GF-D8 (cell line): Measurements from ENCODE around the gene SH3RF1.

Source experiments
- DNase-seq: peaks from one replicate; lab custom pipeline; 2025; lab: John Stamatoyannopoulos, UW

The SH3RF1 gene

DNA sequence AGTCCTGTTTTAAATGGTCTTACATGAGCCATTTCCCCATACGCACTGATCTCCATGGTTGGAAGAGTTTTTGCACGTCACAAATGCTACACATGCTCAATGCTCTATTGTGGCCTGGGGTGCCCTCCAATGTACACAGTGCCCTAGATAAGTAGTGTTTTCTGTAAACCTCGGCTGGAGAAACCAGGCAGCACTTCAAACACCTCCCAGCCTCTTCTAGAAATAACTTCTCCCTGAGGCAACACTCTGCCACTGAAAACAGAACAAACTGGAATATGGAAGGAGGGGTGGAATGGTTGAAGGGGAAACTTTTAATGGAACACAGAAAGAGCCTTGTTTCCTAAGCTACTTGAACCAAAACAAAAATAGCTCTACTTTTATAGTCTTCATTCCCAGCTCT is 136.8 kb downstream of the SH3RF1 start:
- no peak for DNase-seq

- DNase-seq: no peak
Observed at GRCh38 chr4:169132561-169133305, 138.0 kb downstream of the SH3RF1 start.

- no peak for DNase-seq
Observed at GRCh38 chr4:169131556-169132208, 139.1 kb downstream of the SH3RF1 start.

GRCh38 chr4:169128902-169129301 is 141.9 kb downstream of the SH3RF1 start:
- no peak for DNase-seq

DNA sequence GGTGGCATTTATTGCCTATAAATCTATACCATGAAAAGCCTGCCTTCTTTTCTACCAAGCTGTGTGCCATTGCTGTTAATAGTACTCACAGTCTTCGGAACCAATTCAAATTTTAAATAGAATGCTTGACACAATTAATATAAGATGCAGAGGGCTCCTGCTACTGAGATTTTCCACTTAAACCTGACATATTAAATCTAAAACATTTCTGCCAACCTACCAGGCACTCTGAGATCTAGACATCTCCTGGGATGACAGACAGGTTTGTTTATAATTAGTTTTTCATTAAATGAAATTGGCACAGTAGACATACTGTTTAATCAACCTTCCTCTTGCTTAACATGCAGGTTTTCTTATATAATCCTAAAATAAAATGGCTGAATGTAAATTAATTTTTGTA is 143.4 kb downstream of the SH3RF1 start:
- DNase-seq: no peak

DNA sequence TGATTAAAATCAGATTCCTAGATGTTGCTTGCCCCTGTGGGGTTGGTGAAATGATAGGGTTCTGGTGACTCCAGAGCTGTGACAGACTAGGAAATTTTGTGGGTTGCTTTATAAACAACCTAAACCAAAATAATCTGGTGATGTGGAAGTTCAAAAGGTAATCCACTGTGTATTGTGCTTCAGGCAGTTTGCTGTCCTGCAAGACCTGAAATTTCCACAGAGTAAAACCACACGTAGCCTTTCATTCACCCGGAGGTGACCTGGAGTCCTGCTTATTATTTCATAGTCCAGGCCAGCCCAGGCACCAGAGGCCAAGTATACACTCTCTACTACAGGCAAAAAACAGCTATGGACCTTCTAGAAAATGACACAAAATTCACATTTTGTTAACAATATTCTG is 146.1 kb downstream of the SH3RF1 start:
- DNase-seq: no peak

DNA sequence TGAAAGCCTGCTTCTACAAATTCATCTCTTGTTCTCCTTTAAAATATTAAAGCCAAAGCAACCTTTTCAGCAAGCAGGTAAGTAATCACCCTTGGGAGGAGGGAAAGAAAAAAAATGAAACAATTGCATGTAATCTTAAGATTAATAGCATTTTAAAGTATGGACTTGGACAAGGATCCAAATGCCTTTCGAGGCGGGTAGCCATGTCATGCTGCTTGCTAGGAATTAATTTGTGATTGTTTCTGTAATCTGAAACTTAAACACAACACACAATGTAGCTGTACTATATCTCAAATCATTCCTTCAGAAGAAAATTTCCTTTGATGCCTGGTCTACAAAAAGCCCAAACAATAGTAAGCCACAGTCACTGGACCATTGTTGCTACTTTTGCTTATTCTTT is 148.3 kb downstream of the SH3RF1 start:
- DNase-seq: no peak

DNA sequence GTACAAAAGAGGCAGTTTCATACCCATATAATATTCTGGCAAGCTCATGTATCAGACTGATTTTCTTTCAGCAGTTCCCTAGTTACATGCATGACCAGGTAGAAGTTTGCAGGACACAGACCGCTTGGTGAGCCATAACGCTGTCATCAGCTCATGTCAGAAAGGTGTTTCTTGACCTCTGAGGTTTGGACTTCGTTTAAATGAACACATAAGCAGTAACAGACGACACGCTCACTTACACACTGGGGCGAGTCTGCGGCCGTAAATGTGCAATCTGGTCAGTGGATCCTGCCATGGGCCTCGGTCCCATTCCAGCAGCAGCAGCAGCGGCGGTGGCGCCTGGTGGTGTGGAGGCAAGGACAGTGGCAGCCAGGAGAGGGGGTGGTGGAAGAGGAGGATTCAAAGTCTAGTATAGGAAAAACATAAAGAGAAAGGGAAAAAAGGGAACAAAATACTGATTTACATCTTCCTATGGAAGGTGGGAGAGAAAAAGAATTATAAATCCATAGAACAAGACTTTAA is 148.8 kb downstream of the SH3RF1 start:
- DNase-seq: no peak

DNA sequence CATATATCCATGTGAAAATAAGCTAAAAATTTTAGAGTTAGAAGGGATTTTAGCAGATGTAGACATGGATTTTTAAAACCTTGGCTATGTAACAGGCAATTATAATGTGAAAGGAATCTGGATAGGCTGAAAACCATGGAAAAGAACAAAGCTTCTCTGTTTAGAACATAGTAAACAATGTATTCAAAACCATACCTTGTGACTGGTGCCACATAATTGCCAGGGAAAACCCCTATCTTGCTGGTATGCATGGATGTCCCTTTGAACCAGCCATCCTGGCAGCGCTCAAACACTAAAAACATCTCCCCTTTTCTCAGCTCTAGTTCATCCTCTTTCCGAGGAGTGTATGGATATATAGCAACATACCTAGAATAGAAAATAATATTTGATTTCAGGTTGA is 150.1 kb downstream of the SH3RF1 start:
- no peak for DNase-seq

DNA sequence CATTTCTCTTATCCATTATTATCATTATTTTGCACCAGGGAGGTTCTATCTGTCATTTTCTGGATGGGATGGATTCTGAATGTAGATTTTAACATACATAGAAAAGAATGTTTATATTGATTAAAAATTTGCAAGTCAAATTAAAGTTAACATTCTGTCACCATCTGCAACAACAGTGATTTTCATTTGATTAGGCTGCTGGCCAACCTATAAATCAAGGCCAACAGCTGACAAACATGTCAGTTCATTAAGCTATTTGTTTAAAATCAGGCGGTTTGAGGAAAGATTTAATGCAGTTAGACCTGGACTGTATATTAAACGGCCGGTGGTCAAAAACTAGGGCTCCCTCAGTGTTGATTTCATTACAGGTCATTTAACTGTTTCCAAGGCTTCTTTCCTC is 151.2 kb downstream of the SH3RF1 start:
- DNase-seq: no peak

GRCh38 chr4:169117591-169118081 is 153.1 kb downstream of the SH3RF1 start:
- DNase-seq: no peak

DNA sequence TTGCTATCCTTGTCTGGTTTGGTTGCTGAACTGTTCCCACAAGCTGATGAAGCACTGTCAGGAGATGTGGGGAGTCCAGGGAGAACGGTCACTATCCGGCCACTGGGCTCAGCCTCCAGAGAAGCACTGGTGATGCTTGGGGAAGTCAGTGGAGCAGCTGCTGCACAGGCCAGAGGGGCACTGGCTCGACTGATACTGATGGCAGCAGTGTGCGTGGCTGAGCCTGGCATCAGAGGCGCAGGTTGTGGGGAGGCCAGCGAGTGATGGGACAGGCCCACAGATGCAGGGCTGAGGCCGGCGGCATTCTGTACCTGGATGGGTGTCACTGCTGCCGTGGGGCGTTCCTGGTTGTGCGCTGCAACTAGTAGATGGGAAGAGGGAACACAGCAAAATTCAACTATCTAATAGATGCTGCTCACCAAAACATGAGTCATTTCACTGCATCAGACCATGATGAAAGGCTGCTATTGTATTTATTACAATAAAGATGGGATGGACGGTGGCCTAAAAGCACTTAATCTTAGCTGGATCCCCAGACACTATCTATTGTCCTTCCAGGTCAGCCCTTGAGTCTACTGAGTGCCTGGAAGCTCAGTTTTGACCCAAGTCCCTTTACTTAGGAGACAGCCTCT is 154.4 kb downstream of the SH3RF1 start:
- no peak for DNase-seq

- no peak for DNase-seq
Observed at GRCh38 chr4:169115897-169116254, 154.9 kb downstream of the SH3RF1 start.

DNA sequence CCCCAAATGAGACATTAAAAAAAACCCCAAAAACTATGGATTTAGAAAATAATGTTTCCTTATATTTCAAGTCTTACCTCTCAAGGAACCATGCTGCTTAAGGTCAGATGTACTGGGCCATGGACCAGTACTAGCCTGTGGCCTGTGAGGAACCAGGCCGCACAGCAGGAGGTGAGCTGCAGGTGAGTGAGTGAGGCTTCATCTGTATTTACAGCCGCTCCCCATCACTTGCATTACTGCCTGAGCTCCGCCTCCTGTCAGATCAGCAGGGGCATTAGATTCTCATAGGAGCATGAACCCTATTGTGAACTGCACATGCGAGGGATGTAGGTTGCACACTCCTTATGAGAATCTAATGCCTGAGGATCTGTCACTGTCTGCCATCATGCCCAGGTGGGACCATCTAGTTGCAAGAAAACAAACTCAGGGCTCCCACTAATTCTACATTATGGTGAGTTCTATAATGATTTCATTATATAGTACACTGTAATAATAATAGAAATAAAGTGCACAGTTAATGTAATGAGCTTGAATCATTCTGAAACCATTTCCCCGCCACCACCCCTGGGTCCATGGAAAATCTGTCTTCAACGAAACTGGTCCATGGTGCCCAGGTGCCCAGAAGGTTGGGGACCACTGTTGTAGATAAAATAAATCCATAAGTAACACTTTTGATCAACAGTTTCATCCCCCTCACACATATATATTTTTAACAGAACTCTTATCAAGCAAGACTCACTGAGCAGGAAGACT is 155.4 kb downstream of the SH3RF1 start:
- DNase-seq: no peak

- DNase-seq: no peak
Observed at GRCh38 chr4:169114341-169114974, 156.3 kb downstream of the SH3RF1 start.

DNA sequence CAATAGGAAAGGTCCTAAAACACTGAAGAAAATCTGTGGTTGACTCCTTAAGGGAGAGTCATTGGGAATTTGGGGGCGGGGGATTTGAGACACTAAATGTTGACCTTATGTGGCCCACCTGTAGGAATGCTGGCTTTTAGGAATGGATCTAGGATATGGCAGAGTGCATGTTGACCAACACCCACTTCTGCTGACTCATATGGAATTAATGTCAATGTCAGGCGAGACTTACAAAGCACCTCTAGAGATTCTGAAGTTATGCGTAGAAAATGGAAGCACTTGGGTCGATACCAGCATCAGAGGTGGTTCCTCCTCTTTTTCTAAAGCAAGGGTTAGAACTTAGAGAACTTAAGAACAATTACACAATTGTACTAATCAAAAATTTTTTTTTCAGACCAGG is 160.1 kb downstream of the SH3RF1 start:
- no peak for DNase-seq

DNA sequence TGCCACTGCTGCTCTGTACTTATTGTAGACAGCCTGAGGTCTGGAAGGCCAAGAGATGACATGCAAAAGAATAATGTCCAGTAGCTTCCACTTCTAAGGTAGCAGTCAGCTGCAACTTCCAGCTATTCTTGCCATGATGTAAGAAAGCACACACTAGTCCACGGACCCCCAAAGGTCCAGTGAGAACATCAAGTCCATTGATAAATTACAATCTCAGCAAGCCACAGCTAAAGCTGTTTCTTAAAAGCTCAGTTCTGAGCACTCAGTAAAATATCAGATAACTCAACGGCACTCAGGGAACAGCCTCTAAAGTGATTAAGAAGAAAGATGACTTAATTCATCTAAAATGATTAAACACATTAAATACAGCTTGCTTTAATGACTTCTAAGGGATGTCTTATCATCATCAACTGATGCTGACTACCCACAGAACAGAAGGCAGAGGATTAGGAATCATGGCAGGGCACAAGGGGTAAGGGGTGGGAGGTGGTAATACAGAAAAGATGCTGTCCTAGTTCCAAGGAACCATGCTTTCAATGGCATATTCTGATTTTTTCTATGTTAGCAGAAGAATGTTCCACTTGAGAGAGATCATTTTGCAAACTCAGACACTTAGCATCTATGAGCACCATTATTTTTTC is 161.6 kb downstream of the SH3RF1 start:
- no peak for DNase-seq

DNA sequence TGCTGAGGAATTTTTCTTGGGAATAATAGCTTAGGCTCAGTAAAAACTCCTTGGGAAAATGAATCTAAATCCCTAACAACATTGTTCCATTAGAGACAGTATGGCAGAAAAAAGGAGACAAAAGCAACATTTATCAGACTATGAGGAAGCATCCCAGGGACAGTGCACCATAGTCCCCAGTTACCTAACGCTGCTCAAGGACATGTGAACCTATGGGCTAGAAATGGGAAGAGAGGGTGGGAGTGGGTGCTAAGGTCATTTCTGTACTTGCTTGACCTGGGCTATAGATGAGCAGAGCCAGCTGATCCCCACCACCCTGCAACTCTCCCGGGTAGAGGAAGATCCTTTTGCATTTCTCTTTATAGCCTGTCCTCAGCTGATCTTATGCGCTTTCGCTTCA is 162.5 kb downstream of the SH3RF1 start:
- no peak for DNase-seq

GRCh38 chr4:169107528-169107927 is 163.2 kb downstream of the SH3RF1 start:
- DNase-seq: no peak

DNA sequence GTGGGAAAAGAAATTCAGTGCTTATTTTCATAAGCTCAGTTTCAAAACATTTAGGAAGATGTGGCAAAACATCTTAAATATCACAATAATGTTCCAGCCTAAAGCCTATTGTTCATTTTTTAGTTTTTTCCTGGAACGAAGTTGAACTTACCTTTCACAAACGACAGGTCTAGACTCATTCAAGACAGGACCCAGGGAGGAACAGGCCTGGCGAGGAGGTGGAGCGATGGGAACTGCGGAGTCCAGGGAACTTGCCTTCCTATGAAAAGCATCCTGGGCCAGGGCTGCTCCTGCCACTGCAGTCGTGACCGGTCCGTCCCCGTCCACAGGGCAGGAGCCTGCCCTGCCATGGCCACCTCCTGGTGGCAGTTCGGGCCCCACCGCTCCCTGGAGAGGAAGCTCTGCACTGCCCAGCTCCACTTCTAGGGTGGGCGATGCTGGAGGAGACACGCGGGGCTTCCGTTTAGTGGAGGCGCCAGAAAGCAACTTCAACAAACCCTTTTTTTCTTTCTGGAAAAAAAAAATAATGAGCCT is 164.0 kb downstream of the SH3RF1 start:
- no peak for DNase-seq

- peak; percentile 29 for DNase-seq
Observed at GRCh38 chr4:169105620-169106019, 165.1 kb downstream of the SH3RF1 start.
